Measurements from ENCODE around the gene HES2.

Gene HES2

DNA sequence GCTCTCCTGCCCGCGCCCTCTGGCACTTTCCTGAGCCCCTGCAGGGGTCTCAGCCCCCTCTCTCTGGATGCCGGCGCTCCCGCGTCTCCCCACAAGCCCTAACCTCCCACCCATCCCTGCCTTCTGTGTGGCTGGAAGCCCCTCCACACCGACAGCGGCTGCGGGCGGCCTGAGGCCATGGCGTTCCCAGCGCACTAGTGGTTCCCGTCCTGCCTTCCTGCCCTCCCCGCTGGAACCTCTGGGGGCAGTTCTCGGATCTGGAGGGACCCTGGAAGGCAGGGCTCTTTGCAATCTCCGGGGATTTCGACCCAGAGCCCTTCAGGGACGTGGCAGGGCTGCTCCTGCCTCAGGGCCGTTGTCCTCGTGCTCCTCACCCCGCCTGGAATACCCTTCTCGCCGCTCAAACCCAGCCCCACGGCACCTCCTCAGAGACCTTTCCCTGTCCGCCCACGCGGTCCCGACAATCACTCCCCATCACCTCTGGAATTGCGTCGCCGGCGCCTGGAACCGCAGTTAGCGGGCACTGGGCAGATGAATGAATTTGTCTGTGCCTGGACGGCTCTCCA, 4.4 kb upstream of the HES2 start:
- in situ Hi-C loops (cut with MboI; ENCODE audit: low sequenced_read_pairs, unreplicated experiment), result no loop called here
- DNase-seq (ENCODE audit: low spot score), result peak; percentile 51
- TF ChIP-seq, protein P1, sequence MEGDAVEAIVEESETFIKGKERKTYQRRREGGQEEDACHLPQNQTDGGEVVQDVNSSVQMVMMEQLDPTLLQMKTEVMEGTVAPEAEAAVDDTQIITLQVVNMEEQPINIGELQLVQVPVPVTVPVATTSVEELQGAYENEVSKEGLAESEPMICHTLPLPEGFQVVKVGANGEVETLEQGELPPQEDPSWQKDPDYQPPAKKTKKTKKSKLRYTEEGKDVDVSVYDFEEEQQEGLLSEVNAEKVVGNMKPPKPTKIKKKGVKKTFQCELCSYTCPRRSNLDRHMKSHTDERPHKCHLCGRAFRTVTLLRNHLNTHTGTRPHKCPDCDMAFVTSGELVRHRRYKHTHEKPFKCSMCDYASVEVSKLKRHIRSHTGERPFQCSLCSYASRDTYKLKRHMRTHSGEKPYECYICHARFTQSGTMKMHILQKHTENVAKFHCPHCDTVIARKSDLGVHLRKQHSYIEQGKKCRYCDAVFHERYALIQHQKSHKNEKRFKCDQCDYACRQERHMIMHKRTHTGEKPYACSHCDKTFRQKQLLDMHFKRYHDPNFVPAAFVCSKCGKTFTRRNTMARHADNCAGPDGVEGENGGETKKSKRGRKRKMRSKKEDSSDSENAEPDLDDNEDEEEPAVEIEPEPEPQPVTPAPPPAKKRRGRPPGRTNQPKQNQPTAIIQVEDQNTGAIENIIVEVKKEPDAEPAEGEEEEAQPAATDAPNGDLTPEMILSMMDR (IDR thresholded peaks at IDR 0.05; ENCODE audit: borderline replicate concordance, control extremely low read depth, extremely low read depth, insufficient read depth, missing control alignments), result no peak

GRCh38 chr1:6423321-6423999, 3.7 kb upstream of the HES2 start:
- TF ChIP-seq, protein P1 (IDR thresholded peaks at IDR 0.05; ENCODE audit: borderline replicate concordance, control extremely low read depth, extremely low read depth, insufficient read depth, missing control alignments), result peak; percentile 87
- in situ Hi-C loops (cut with MboI; ENCODE audit: low sequenced_read_pairs, unreplicated experiment), result no loop called here
- peak; percentile 87 for DNase-seq (ENCODE audit: low spot score)

- in situ Hi-C loops (cut with MboI; ENCODE audit: low sequenced_read_pairs, unreplicated experiment), result no loop called here
- TF ChIP-seq, protein P1 (IDR thresholded peaks at IDR 0.05; ENCODE audit: borderline replicate concordance, control extremely low read depth, extremely low read depth, insufficient read depth, missing control alignments), result no peak
- no peak for DNase-seq (ENCODE audit: low spot score)
Measured at GRCh38 chr1:6421266-6421665, 1.5 kb upstream of the HES2 start.

- no peak for DNase-seq (ENCODE audit: low spot score)
- in situ Hi-C loops (cut with MboI; ENCODE audit: low sequenced_read_pairs, unreplicated experiment), result no loop called here
- TF ChIP-seq, protein P1 (IDR thresholded peaks at IDR 0.05; ENCODE audit: borderline replicate concordance, control extremely low read depth, extremely low read depth, insufficient read depth, missing control alignments), result no peak
Measured at GRCh38 chr1:6420454-6421042, 829 bp upstream of the HES2 start.

DNA sequence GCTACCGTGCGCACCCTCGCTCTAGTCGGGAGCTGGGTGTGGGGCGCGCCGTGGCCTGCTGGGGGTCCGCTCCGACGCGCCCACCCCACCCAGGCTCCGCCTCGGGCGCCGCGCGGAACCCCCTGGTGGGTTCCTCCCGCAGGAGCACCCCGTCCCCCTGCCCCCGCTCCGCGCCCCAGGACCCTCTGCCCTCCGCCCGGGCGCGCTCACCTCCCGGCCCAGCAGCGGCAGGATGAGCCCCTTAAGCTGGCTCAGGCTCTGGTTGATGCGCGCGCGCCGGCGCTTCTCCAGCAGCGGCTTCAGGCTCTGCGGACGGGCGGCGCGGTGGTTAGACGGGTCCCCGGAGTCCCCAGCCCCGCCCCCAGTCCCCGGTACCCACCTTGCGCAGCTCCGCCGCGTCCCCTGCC, 319 bp downstream of the HES2 start:
- TF ChIP-seq, protein P1 (IDR thresholded peaks at IDR 0.05; ENCODE audit: borderline replicate concordance, control extremely low read depth, extremely low read depth, insufficient read depth, missing control alignments), result no peak

DNA sequence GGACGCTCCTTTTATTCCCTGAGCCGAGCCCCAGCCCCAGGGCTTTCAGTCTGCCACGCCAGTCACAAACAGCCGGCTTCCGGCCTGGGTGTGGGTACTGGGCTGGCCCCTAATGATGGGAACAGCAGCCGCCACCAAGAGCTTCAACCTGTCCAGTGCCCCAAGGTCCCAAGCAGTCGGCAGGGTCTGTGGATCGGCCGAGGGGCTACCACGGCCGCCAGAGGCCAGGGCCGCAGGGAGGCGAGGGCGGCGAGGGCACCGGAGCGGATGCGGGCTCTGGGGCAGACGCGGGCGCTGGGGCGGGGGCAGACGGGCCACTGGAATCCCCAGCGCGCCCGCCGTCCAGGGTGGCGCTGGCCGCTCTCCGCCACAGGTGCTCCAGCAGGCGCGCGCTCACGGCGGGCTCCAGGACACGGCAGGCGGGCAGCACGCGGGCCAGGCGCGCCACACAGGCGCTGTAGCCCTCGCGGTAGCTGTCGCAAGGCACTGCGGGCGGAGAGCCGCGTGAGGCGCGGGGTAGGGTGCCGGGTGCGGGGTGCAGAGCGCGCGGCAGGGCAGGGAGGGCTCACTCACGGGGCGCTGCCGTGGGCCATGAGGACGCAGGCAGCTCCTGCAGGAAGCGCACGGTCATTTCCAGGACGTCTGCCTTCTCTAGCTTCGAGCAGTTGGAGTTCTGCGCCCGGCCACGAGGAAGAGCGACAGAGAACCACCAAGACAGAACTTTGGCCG, 887 bp downstream of the HES2 start:
- in situ Hi-C loops (cut with MboI; ENCODE audit: low sequenced_read_pairs, unreplicated experiment), result no loop called here
- no peak for DNase-seq (ENCODE audit: low spot score)
- TF ChIP-seq, protein P1 (IDR thresholded peaks at IDR 0.05; ENCODE audit: borderline replicate concordance, control extremely low read depth, extremely low read depth, insufficient read depth, missing control alignments), result no peak

More for the DNA sequence above, 319 bp downstream of the HES2 start:
- in situ Hi-C loops (cut with MboI; ENCODE audit: low sequenced_read_pairs, unreplicated experiment), result no loop called here
- DNase-seq (ENCODE audit: low spot score), result no peak

Data from GM13976 (cell line).